ENCODE results near the gene TSPAN11. TPM values are rescaled to one million over a fixed set of nuclear protein-coding genes. Genes with fewer than 3 reads are reported as not detected.

Gene TSPAN11
- total and polyA plus RNA-seq, 2 of the 4 experiments (the other 2 are of a cell fraction): 0.18 to 0.26 TPM

GRCh38 chr12:30962047-30962446 lies 35.5 kb downstream of the TSPAN11 start:
- no peak for DNase-seq
- Histone ChIP-seq H2BK120ac (ENCODE audit: low read depth, low read length) (no peak overlapping the region), H4K8ac (ENCODE audit: low read depth in 2 of 2, low read length in 2 of 2) (no peak overlapping the region), H3K23ac (ENCODE audit: low read depth, low read length) (no peak overlapping the region), H3K79me1 (ENCODE audit: low read depth in 1 of 2, low read length in 2 of 2) (no peaks in the 10 kb centered on the region), H3K4ac (ENCODE audit: low read depth, low read length) (no peak overlapping the region), H4K91ac (ENCODE audit: insufficient read depth, low read depth, low read length) (no peak overlapping the region), H2AFZ (replicated peaks; ENCODE audit: low read length, poor library complexity) (no peak overlapping the region), H3K4me3 (ENCODE audit: insufficient read depth, low read depth, low read length) (no peak overlapping the region), H3K4me1 (ENCODE audit: control insufficient read depth, insufficient read depth, low read length) (no peaks in the 10 kb centered on the region), H3K14ac (replicated peaks; ENCODE audit: low read depth, low read length) (no peak overlapping the region), H2AK9ac (replicated peaks; ENCODE audit: low read depth, low read length, poor library complexity) (no peak overlapping the region), H3K36me3 (ENCODE audit: control insufficient read depth, insufficient read depth, low read length) (no peaks in the 10 kb centered on the region), H4K5ac (ENCODE audit: low read depth, low read length) (no peak overlapping the region), H2BK20ac (ENCODE audit: low read depth, low read length) (no peak overlapping the region), H2AK5ac (ENCODE audit: low read depth, low read length) (no peak overlapping the region), H3K9me3 (ENCODE audit: control insufficient read depth, insufficient read depth, low read length) (no peaks in the 10 kb centered on the region), H3K9ac (ENCODE audit: low read depth, low read length) (no peak overlapping the region), H2BK15ac (ENCODE audit: low read depth, low read length) (no peak overlapping the region), H3K27me3 (ENCODE audit: control insufficient read depth, insufficient read depth, low read length) (peaks cover 8% of the 10 kb centered on the region; the same call in 1 of the 2 replicates), H3K9me1 (ENCODE audit: insufficient read depth, low read length) (no peaks in the 10 kb centered on the region; the same call in 1 of the 2 replicates), H3K4me2 (ENCODE audit: low read depth, low read length) (no peak overlapping the region), H3K56ac (ENCODE audit: extremely low read depth, insufficient read depth, low read length) (no peak overlapping the region), H3K18ac (ENCODE audit: low read depth, low read length) (no peak overlapping the region), H3K27ac (ENCODE audit: insufficient read depth, low read length) (no peak overlapping the region), H2BK5ac (ENCODE audit: low read depth, low read length, poor library complexity, severe bottlenecking) (no peak overlapping the region), H4K20me1 (ENCODE audit: insufficient read depth, low read length) (no peaks in the 10 kb centered on the region)
- no CpG with 5 or more reads among the region's 2 CpGs for WGBS, 2 experiments (ENCODE audit: extremely low coverage in 2 of 2, insufficient read length in 1 of 2)
- no peak for ATAC-seq (ENCODE audit: low read depth)
- CTCF ChIA-PET: no interaction called here
- dilution Hi-C loops (cut with HindIII; ENCODE audit: low sequenced_read_pairs, unreplicated experiment) (no loop called here), in situ Hi-C loops (cut with MboI; ENCODE audit: low sequenced_read_pairs) (no loop called here), intact Hi-C loops (cut with micrococcal nuclease) (no loop called here)
- POLR2A ChIA-PET (ENCODE audit: unreplicated experiment): no interaction called here
- no TSS peak for BruUV-seq (replicated peaks)
- TF ChIP-seq MXI1 (IDR thresholded peaks at IDR 0.05; ENCODE audit: borderline replicate concordance, low read depth, low read length) (no peak), SMC3 (IDR thresholded peaks at IDR 0.05; ENCODE audit: low read depth, low read length) (no peak), FOS (IDR thresholded peaks at IDR 0.05; ENCODE audit: low read depth, low read length) (no peak), CEBPB (IDR thresholded peaks at IDR 0.05; ENCODE audit: low read depth, low read length) (no peak), NFE2L2 (IDR thresholded peaks at IDR 0.05; ENCODE audit: low read depth, low read length) (no peak), POLR2A (IDR thresholded peaks at IDR 0.05; ENCODE audit: low read depth, low read length) (no peak), BHLHE40 (IDR thresholded peaks at IDR 0.05; ENCODE audit: low read depth, low read length) (no peak), CHD1 (IDR thresholded peaks at IDR 0.05; ENCODE audit: low read depth, low read length) (no peak), MAZ (IDR thresholded peaks at IDR 0.05; ENCODE audit: borderline replicate concordance, low read depth, low read length) (no peak)

Measured in IMR-90 (cell line).